ENCODE results near the gene MBOAT7.

Gene MBOAT7

GRCh38 chr19:54162241-54162805 lies 27.1 kb downstream of the MBOAT7 start:
- Mint-ChIP-seq H3K27ac (ENCODE audit: low read depth) (peak overlapping the region; percentile 70), H3K4me3 (peak overlapping the region; percentile 70), H3K9me3 (no peaks in the 10 kb centered on the region), H3K27me3 (no peaks in the 10 kb centered on the region), H3K36me3 (ENCODE audit: insufficient read depth) (peaks cover 28% of the 10 kb centered on the region), H3K4me1 (peaks cover 54% of the 10 kb centered on the region)
- ATAC-seq (replicated peaks; ENCODE audit: extremely low read depth, poor library complexity, severe bottlenecking) (no peak), DNase-seq (ENCODE audit: low spot score in 2 of 2) (peak; percentile 48 to 61)

- Mint-ChIP-seq H3K27me3 (no peaks in the 10 kb centered on the region), H3K9me3 (no peaks in the 10 kb centered on the region), H3K4me3 (peak overlapping the region; percentile 94), H3K36me3 (ENCODE audit: insufficient read depth) (peaks cover 36% of the 10 kb centered on the region), H3K27ac (ENCODE audit: low read depth) (no peak overlapping the region), H3K4me1 (peaks cover 60% of the 10 kb centered on the region)
- no peak for ATAC-seq (replicated peaks; ENCODE audit: extremely low read depth, poor library complexity, severe bottlenecking)
- no peak for DNase-seq (ENCODE audit: low spot score in 2 of 2)
Observed at GRCh38 chr19:54160854-54161253, 28.5 kb downstream of the MBOAT7 start.

GRCh38 chr19:54160182-54160811 lies 29.1 kb downstream of the MBOAT7 start:
- Mint-ChIP-seq H3K36me3 (ENCODE audit: insufficient read depth) (peaks cover 40% of the 10 kb centered on the region), H3K27ac (ENCODE audit: low read depth) (peak overlapping the region; percentile 99), H3K27me3 (no peaks in the 10 kb centered on the region), H3K4me3 (peak overlapping the region; percentile 94), H3K4me1 (peaks cover 60% of the 10 kb centered on the region), H3K9me3 (no peaks in the 10 kb centered on the region)
- ATAC-seq (replicated peaks; ENCODE audit: extremely low read depth, poor library complexity, severe bottlenecking) (no peak), DNase-seq (ENCODE audit: low spot score in 2 of 2) (no peak)

- H3K36me3 Mint-ChIP-seq (ENCODE audit: insufficient read depth): peaks cover 47% of the 10 kb centered on the region
- H3K27ac Mint-ChIP-seq (ENCODE audit: low read depth): peak within 1 kb of the TSS; percentile 99
- ATAC-seq (replicated peaks; ENCODE audit: extremely low read depth, poor library complexity, severe bottlenecking): peak; percentile 95
- DNase-seq (ENCODE audit: low spot score in 2 of 2): peak; percentile 91 to 99
- H3K4me3 Mint-ChIP-seq: peak within 1 kb of the TSS; percentile 94
- H3K9me3 Mint-ChIP-seq: no peaks in the 10 kb centered on the region
- H3K27me3 Mint-ChIP-seq: no peaks in the 10 kb centered on the region
- peaks cover 64% of the 10 kb centered on the region for H3K4me1 Mint-ChIP-seq
Observed at GRCh38 chr19:54159352-54160181, 29.8 kb downstream of the MBOAT7 start, which contains the start of gene LENG1. Gene LENG1, minus strand, starts transcription at chr19:54159721. Its CDS starts 26 bp downstream, at chr19:54159695.

GRCh38 chr19:54158812-54159351 lies 30.5 kb downstream of the MBOAT7 start:
- no peak for DNase-seq (ENCODE audit: low spot score in 2 of 2)
- H3K27ac Mint-ChIP-seq (ENCODE audit: low read depth): peak overlapping the region; percentile 99
- H3K9me3 Mint-ChIP-seq: no peaks in the 10 kb centered on the region
- H3K27me3 Mint-ChIP-seq: no peaks in the 10 kb centered on the region
- no peak for ATAC-seq (replicated peaks; ENCODE audit: extremely low read depth, poor library complexity, severe bottlenecking)
- H3K4me3 Mint-ChIP-seq: peak overlapping the region; percentile 94
- H3K36me3 Mint-ChIP-seq (ENCODE audit: insufficient read depth): peaks cover 54% of the 10 kb centered on the region
- H3K4me1 Mint-ChIP-seq: peaks cover 62% of the 10 kb centered on the region

- H3K27me3 Mint-ChIP-seq: no peaks in the 10 kb centered on the region
- ATAC-seq (replicated peaks; ENCODE audit: extremely low read depth, poor library complexity, severe bottlenecking): no peak
- peak overlapping the region; percentile 55 for H3K4me3 Mint-ChIP-seq
Observed at GRCh38 chr19:54156953-54157352, 32.4 kb downstream of the MBOAT7 start.

GRCh38 chr19:54156490-54156889 lies 32.9 kb downstream of the MBOAT7 start:
- peaks cover 60% of the 10 kb centered on the region for H3K4me1 Mint-ChIP-seq
- DNase-seq (ENCODE audit: low spot score in 2 of 2) (no peak), ATAC-seq (replicated peaks; ENCODE audit: extremely low read depth, poor library complexity, severe bottlenecking) (no peak)
- H3K27me3 Mint-ChIP-seq: no peaks in the 10 kb centered on the region
- no peaks in the 10 kb centered on the region for H3K9me3 Mint-ChIP-seq
- H3K36me3 Mint-ChIP-seq (ENCODE audit: insufficient read depth): peaks cover 66% of the 10 kb centered on the region
- no peak overlapping the region for H3K27ac Mint-ChIP-seq (ENCODE audit: low read depth)
- H3K4me3 Mint-ChIP-seq: no peak overlapping the region

More at GRCh38 chr19:54156953-54157352, 32.4 kb downstream of the MBOAT7 start:
- no peak for DNase-seq (ENCODE audit: low spot score in 2 of 2)
- peaks cover 62% of the 10 kb centered on the region for H3K36me3 Mint-ChIP-seq (ENCODE audit: insufficient read depth)
- H3K9me3 Mint-ChIP-seq: no peaks in the 10 kb centered on the region
- H3K27ac Mint-ChIP-seq (ENCODE audit: low read depth): no peak overlapping the region
- H3K4me1 Mint-ChIP-seq: peaks cover 60% of the 10 kb centered on the region

GRCh38 chr19:54155694-54156093 lies 33.7 kb downstream of the MBOAT7 start:
- Mint-ChIP-seq H3K4me3 (no peak overlapping the region), H3K27ac (ENCODE audit: low read depth) (no peak overlapping the region), H3K9me3 (no peaks in the 10 kb centered on the region), H3K27me3 (no peaks in the 10 kb centered on the region), H3K4me1 (peaks cover 60% of the 10 kb centered on the region), H3K36me3 (ENCODE audit: insufficient read depth) (peaks cover 66% of the 10 kb centered on the region)
- no peak for ATAC-seq (replicated peaks; ENCODE audit: extremely low read depth, poor library complexity, severe bottlenecking)
- no peak for DNase-seq (ENCODE audit: low spot score in 2 of 2)

- Mint-ChIP-seq H3K4me1 (peaks cover 51% of the 10 kb centered on the region), H3K27me3 (no peaks in the 10 kb centered on the region), H3K27ac (ENCODE audit: low read depth) (no peak overlapping the region), H3K36me3 (ENCODE audit: insufficient read depth) (peaks cover 62% of the 10 kb centered on the region), H3K9me3 (no peaks in the 10 kb centered on the region), H3K4me3 (no peak overlapping the region)
- ATAC-seq (replicated peaks; ENCODE audit: extremely low read depth, poor library complexity, severe bottlenecking) (peak; percentile 4), DNase-seq (ENCODE audit: low spot score in 2 of 2) (peak in 1 of 2 donors; percentile 38)
Observed at GRCh38 chr19:54154603-54155345, 34.6 kb downstream of the MBOAT7 start.

- Mint-ChIP-seq H3K4me3 (no peak overlapping the region), H3K36me3 (ENCODE audit: insufficient read depth) (peaks cover 61% of the 10 kb centered on the region), H3K27ac (ENCODE audit: low read depth) (peak overlapping the region; percentile 29), H3K27me3 (no peaks in the 10 kb centered on the region), H3K4me1 (peaks cover 44% of the 10 kb centered on the region), H3K9me3 (no peaks in the 10 kb centered on the region)
- ATAC-seq (replicated peaks; ENCODE audit: extremely low read depth, poor library complexity, severe bottlenecking): no peak
- no peak for DNase-seq (ENCODE audit: low spot score in 2 of 2)
Observed at GRCh38 chr19:54153731-54154326, 35.6 kb downstream of the MBOAT7 start.

- Mint-ChIP-seq H3K9me3 (no peaks in the 10 kb centered on the region), H3K36me3 (ENCODE audit: insufficient read depth) (peaks cover 56% of the 10 kb centered on the region), H3K27me3 (no peaks in the 10 kb centered on the region), H3K4me1 (peaks cover 38% of the 10 kb centered on the region), H3K27ac (ENCODE audit: low read depth) (no peak overlapping the region), H3K4me3 (no peak overlapping the region)
- DNase-seq (ENCODE audit: low spot score in 2 of 2): no peak
- ATAC-seq (replicated peaks; ENCODE audit: extremely low read depth, poor library complexity, severe bottlenecking): no peak
Observed at GRCh38 chr19:54152878-54153524, 36.4 kb downstream of the MBOAT7 start.

Measured in central memory CD8-positive, alpha-beta T cell (primary cell).